K562 (cell line): Measurements from ENCODE around the gene FKBP2. TPM values are rescaled to one million over a fixed set of nuclear protein-coding genes. Genes with fewer than 3 reads are reported as not detected.

ENCODE experiments used
- ARID3B ChIP-seq: fragments of 250-450 bp; sonication (Bioruptor Pico); IDR thresholded peaks from 2 replicates; pipeline ENCODE4 v1.4.0; 2020; ENCODE audit warnings: borderline replicate concordance
- ARID4B ChIP-seq: sonication (generic); formaldehyde crosslinking; IDR thresholded peaks from 2 replicates; pipeline ENCODE4 v1.8.0; 2022; ENCODE audit warnings: mild to moderate bottlenecking, missing genetic modification reagents
- ATF6 ChIP-seq: sonication (generic); formaldehyde crosslinking; IDR thresholded peaks from 2 replicates; pipeline ENCODE4 v1.4.0; 2020; ENCODE audit warnings: mild to moderate bottlenecking, missing genetic modification reagents
- CREB3 ChIP-seq: fragments of 450-650 bp; conservative IDR thresholded peaks from 2 replicates; pipeline ENCODE4 v1.6.1; 2016; ENCODE audit warnings: missing genetic modification characterization, low read depth, mild to moderate bottlenecking, missing compliant biosample characterization, moderate library complexity
- ETS1 ChIP-seq: conservative IDR thresholded peaks from 2 replicates; pipeline ENCODE4 v1.6.1; 2011; ENCODE audit warnings: low read depth, mild to moderate bottlenecking, low read length; ENCODE audit not compliant: control insufficient read depth
- GABPA ChIP-seq: fragments of 200-800 bp; sonication (Bioruptor generic); conservative IDR thresholded peaks from 2 replicates; pipeline ENCODE4 v1.6.1; 2016; ENCODE audit warnings: low read depth, missing genetic modification characterization, missing compliant biosample characterization
- GTF2F1 ChIP-seq: IDR thresholded peaks from 2 replicates; pipeline ENCODE4 v1.6.1; 2011; ENCODE audit warnings: low read depth, low read length, improper control_type of control experiment
- HDGF ChIP-seq: fragments of 450-650 bp; IDR thresholded peaks from 2 replicates; pipeline ENCODE4 v1.6.1; 2016
- MBD2 ChIP-seq: sonication (generic); IDR thresholded peaks from 2 replicates; pipeline ENCODE4 v1.6.1; 2016; ENCODE audit warnings: low read depth, borderline replicate concordance
- MLX ChIP-seq, 2 experiments: fragments of 450-650 bp in 1 of 2; sonication (generic) in 1 of 2; formaldehyde crosslinking; conservative IDR thresholded peaks; 2 replicates each; pipeline versions ENCODE4 v1.4.0 to v1.8.1; 2020 to 2022; ENCODE audit warnings: mild to moderate bottlenecking in 1 of 2, missing genetic modification reagents in 1 of 2
- NFE2 ChIP-seq: IDR thresholded peaks from 2 replicates; pipeline ENCODE4 v1.6.1; 2014; ENCODE audit warnings: antibody characterized with exemption, low read depth
- PTTG1 ChIP-seq: fragments of 450-650 bp; IDR thresholded peaks from 2 replicates; pipeline ENCODE4 v1.6.1; 2016; ENCODE audit warnings: low read depth, mild to moderate bottlenecking, missing genetic modification characterization, missing compliant biosample characterization
- ZC3H8 ChIP-seq: fragments of 450-650 bp; IDR thresholded peaks from 2 replicates; pipeline ENCODE4 v1.6.1; 2017
- ZNF696 ChIP-seq: fragments of 250-450 bp; sonication (Bioruptor Pico); conservative IDR thresholded peaks from 2 replicates; pipeline ENCODE4 v1.4.0; 2020; ENCODE audit warnings: mild to moderate bottlenecking, moderate library complexity
- polyA plus RNA-seq, 8 experiments: library from polyadenylated mRNA; depleted of rRNA in 4 of 8; stranded (reverse) in 5 of 8; unstranded in 3 of 8; fragments of >200 nt; fragmentation: Nextera tagmentation in 2 of 8; fragmentation: Illumina TruSeq in 1 of 8; extraction: Ambion mirVana in 2 of 8; extraction: Trizol in 1 of 8; gene quantifications; 2 replicates each; pipeline versions ENCODE4 v1.2.1 to v1.2.3, GENCODE V29; 2011 to 2014; ENCODE audit warnings: inconsistent platforms in 1 of 8, missing spikeins in 1 of 8
- total RNA-seq, 7 experiments: library from RNA; depleted of rRNA in 6 of 7; stranded (reverse); fragments of >200 nt in 6 of 7; fragmentation: Illumina TruSeq in 2 of 7; extraction: Trizol in 2 of 7; gene quantifications; 2 replicates each; pipeline versions ENCODE4 v1.2.1 to v1.2.3, GENCODE V29; 2011 to 2021; ENCODE audit warnings: low replicate concordance in 1 of 7

Gene FKBP2
- total and polyA plus RNA-seq, 9 of the 15 experiments (the other 6 are each of a cell fraction or from before 2014, with no cell fraction given): 3.5 to 151 (median 58.1) TPM

GRCh38 chr11:64233913-64234586, 6.8 kb upstream of the FKBP2 start, which contains the start of gene VEGFB (continued):
- TF ChIP-seq ATF6 (CRISPR knock-in tag) (no peak), ZNF696 (no peak), MBD2 (no peak), ETS1 (0 out of 2 replicates have a peak, but pooled peaks have one; percentile 24), MLX (CRISPR knock-in tag; conservative IDR thresholded peaks at IDR 0.05) (no peak), HDGF (no peak), CREB3 (tag) (no peak), NFE2 (no peak), PTTG1 (no peak), ARID4B (0 out of 2 replicates have a peak, but pooled peaks have one; percentile 45), GABPA (tag) (no peak; the same call in 1 of the 2 replicates), ZC3H8 (no peak), ARID3B (no peak), GTF2F1 (no peak)
